GM19455 (cell line): ENCODE results near the gene E4F1.

Experiments used
- ATAC-seq: cut with Tn5 transposase; IDR thresholded peaks from one replicate; pipeline ENCODE4 v1.9.1; 2021; ENCODE audit not compliant: unreplicated experiment

Gene E4F1

GRCh38 chr16:2206420-2206779, 17.0 kb upstream of the E4F1 start:
- no peak for ATAC-seq

- no peak for ATAC-seq
Measured at GRCh38 chr16:2206780-2207433, 16.5 kb upstream of the E4F1 start.

GRCh38 chr16:2207872-2208271, 15.5 kb upstream of the E4F1 start:
- ATAC-seq = no peak

- ATAC-seq = no peak
Measured at GRCh38 chr16:2208308-2208707, 15.1 kb upstream of the E4F1 start.

GRCh38 chr16:2208772-2209171, 14.6 kb upstream of the E4F1 start:
- no peak for ATAC-seq

GRCh38 chr16:2209258-2210008, 14.0 kb upstream of the E4F1 start:
- no peak for ATAC-seq

GRCh38 chr16:2210009-2210332, 13.4 kb upstream of the E4F1 start:
- ATAC-seq = no peak

GRCh38 chr16:2210386-2211365, 12.7 kb upstream of the E4F1 start, which contains the start of gene BRICD5:
Gene BRICD5 (minus strand): TSS chr16:2210863. CDS start chr16:2210833, 30 bp downstream.
- no peak for ATAC-seq

GRCh38 chr16:2211923-2212347, 11.5 kb upstream of the E4F1 start:
- no peak for ATAC-seq

GRCh38 chr16:2212362-2213324, 10.7 kb upstream of the E4F1 start:
- ATAC-seq = no peak

GRCh38 chr16:2213817-2214718, 9.3 kb upstream of the E4F1 start:
- peak; percentile 20 for ATAC-seq

- ATAC-seq = no peak
Measured at GRCh38 chr16:2214719-2214968, 8.7 kb upstream of the E4F1 start, which contains the start of gene PGP. Gene PGP (minus strand): TSS chr16:2214840. CDS start chr16:2214777, 63 bp downstream.

GRCh38 chr16:2216330-2216729, 7.1 kb upstream of the E4F1 start:
- ATAC-seq = no peak

GRCh38 chr16:2223942-2224486, 623 bp downstream of the E4F1 start:
- peak; percentile 27 for ATAC-seq

GRCh38 chr16:2226245-2226793, 2.9 kb downstream of the E4F1 start:
- no peak for ATAC-seq

- no peak for ATAC-seq
Measured at GRCh38 chr16:2226918-2227317, 3.5 kb downstream of the E4F1 start.

- ATAC-seq = no peak
Measured at GRCh38 chr16:2228161-2228824, 4.9 kb downstream of the E4F1 start.

- no peak for ATAC-seq
Measured at GRCh38 chr16:2229091-2229490, 5.7 kb downstream of the E4F1 start.
